ENCODE results near the gene TNKS1BP1. TPM values are rescaled to one million over a fixed set of nuclear protein-coding genes. Genes with fewer than 3 reads are reported as not detected.
A peak's percentile ranks its signal among the peaks of the same experiment; 100 is the strongest.

TNKS1BP1 gene
- total and polyA plus RNA-seq, 9 of the 15 experiments (the other 6 are each of a cell fraction or from before 2014, with no cell fraction given) = 1.1 to 47.2 (median 10.9) TPM

DNA sequence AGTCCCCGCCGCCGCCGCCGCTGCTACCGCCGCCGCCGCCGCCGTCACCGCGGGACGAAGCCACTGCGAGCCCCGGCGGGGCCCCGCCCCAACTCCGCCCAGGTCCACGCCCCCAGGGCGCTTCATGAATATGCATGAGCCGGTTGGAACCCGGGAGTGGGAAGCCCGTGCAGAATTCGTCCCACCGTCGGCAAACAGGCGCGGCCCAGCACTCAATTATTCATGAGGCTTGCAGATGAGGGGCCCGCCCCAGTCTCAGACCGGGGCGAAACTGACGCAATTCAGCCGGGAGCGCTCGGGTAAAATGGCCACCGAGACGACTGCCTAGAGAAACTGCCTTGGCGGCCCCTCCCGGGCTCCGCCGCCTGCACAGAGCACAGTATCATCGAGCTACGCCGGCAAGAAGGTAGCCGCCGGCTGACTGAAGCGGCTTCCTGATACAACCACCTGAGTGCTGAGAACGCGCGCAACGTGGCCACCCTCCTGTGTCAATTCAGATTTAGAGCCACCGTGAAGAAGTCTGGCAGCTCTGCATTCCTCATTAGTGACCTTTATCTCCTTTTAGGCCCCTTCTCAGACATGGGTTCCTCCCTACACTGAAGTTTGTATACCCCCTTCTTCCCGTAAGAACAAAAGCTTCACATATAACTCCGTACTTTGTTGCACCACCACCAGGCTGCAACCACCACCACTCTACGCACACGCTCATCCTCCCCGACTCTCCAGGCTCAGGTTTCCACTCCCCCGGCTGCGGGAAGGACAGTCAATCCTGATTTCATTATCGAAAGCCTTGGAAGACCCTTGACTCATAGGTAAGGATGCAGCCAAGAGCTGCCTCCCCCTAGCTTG, at the start of gene TNKS1BP1 (continued):
- TF ChIP-seq, protein P1, sequence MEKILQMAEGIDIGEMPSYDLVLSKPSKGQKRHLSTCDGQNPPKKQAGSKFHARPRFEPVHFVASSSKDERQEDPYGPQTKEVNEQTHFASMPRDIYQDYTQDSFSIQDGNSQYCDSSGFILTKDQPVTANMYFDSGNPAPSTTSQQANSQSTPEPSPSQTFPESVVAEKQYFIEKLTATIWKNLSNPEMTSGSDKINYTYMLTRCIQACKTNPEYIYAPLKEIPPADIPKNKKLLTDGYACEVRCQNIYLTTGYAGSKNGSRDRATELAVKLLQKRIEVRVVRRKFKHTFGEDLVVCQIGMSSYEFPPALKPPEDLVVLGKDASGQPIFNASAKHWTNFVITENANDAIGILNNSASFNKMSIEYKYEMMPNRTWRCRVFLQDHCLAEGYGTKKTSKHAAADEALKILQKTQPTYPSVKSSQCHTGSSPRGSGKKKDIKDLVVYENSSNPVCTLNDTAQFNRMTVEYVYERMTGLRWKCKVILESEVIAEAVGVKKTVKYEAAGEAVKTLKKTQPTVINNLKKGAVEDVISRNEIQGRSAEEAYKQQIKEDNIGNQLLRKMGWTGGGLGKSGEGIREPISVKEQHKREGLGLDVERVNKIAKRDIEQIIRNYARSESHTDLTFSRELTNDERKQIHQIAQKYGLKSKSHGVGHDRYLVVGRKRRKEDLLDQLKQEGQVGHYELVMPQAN (IDR thresholded peaks at IDR 0.05; ENCODE audit: borderline replicate concordance) = peak; percentile 78; the same call in 1 of the 2 replicates
- TF ChIP-seq, protein P2, sequence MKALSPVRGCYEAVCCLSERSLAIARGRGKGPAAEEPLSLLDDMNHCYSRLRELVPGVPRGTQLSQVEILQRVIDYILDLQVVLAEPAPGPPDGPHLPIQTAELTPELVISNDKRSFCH (CRISPR knock-in tag; IDR thresholded peaks at IDR 0.05) = no peak
- TF ChIP-seq, protein P2 (tag; IDR thresholded peaks at IDR 0.05) = peak; percentile 75; the same call in 1 of the 2 replicates
- no peak for TF ChIP-seq ZNF146 (CRISPR knock-in tag; IDR thresholded peaks at IDR 0.05; ENCODE audit: unreplicated experiment)
- peak; percentile 96 for TF ChIP-seq ZBTB17 (CRISPR knock-in tag; IDR thresholded peaks at IDR 0.05)
- no peak for TF ChIP-seq ZNF324 (CRISPR knock-in tag; IDR thresholded peaks at IDR 0.05)
- no peak for TF ChIP-seq XRCC5 (IDR thresholded peaks at IDR 0.05; ENCODE audit: low read depth, low read length)
- 0 out of 4 replicates have a peak, but pooled peaks of 1 of the 2 experiments have one; percentile 34 for TF ChIP-seq NONO (IDR thresholded peaks at IDR 0.05; ENCODE audit: low read depth in 2 of 2, low read length in 1 of 2)
- TF ChIP-seq, protein P3, sequence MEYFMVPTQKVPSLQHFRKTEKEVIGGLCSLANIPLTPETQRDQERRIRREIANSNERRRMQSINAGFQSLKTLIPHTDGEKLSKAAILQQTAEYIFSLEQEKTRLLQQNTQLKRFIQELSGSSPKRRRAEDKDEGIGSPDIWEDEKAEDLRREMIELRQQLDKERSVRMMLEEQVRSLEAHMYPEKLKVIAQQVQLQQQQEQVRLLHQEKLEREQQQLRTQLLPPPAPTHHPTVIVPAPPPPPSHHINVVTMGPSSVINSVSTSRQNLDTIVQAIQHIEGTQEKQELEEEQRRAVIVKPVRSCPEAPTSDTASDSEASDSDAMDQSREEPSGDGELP (CRISPR knock-in tag; IDR thresholded peaks at IDR 0.05; ENCODE audit: borderline replicate concordance) = peak; percentile 78
- no peak for TF ChIP-seq HLTF (IDR thresholded peaks at IDR 0.05)
- peak; percentile 70; the same call in 1 of the 2 replicates for TF ChIP-seq NFRKB (IDR thresholded peaks at IDR 0.05; ENCODE audit: low read depth)
- TF ChIP-seq, protein P4, sequence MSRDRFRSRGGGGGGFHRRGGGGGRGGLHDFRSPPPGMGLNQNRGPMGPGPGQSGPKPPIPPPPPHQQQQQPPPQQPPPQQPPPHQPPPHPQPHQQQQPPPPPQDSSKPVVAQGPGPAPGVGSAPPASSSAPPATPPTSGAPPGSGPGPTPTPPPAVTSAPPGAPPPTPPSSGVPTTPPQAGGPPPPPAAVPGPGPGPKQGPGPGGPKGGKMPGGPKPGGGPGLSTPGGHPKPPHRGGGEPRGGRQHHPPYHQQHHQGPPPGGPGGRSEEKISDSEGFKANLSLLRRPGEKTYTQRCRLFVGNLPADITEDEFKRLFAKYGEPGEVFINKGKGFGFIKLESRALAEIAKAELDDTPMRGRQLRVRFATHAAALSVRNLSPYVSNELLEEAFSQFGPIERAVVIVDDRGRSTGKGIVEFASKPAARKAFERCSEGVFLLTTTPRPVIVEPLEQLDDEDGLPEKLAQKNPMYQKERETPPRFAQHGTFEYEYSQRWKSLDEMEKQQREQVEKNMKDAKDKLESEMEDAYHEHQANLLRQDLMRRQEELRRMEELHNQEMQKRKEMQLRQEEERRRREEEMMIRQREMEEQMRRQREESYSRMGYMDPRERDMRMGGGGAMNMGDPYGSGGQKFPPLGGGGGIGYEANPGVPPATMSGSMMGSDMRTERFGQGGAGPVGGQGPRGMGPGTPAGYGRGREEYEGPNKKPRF (IDR thresholded peaks at IDR 0.05; ENCODE audit: low read depth, low read length) = no peak
- TF ChIP-seq CAMTA2 (CRISPR knock-in tag; conservative IDR thresholded peaks at IDR 0.05) = no peak
- TF ChIP-seq ZNF551 (CRISPR knock-in tag; IDR thresholded peaks at IDR 0.05) = no peak
- peak; percentile 64 for TF ChIP-seq GABPA (tag; conservative IDR thresholded peaks at IDR 0.05; ENCODE audit: low read depth)
- TF ChIP-seq KDM2B (CRISPR knock-in tag; IDR thresholded peaks at IDR 0.05) = no peak
- TF ChIP-seq, protein P5, sequence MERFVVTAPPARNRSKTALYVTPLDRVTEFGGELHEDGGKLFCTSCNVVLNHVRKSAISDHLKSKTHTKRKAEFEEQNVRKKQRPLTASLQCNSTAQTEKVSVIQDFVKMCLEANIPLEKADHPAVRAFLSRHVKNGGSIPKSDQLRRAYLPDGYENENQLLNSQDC (CRISPR knock-in tag; IDR thresholded peaks at IDR 0.05) = 0 out of 2 replicates have a peak, but pooled peaks have one; percentile 57
- TF ChIP-seq CREB3L1 (IDR thresholded peaks at IDR 0.05; ENCODE audit: borderline replicate concordance, low read depth) = peak; percentile 91; the same call in 1 of the 2 replicates
- TF ChIP-seq ESRRA (IDR thresholded peaks at IDR 0.05; ENCODE audit: borderline replicate concordance, low read depth) = peak; percentile 51; the same call in 1 of the 2 replicates

Measured in K562 (cell line).